Stimulated activated CD8-positive, alpha-beta memory T cell treated with anti-CD3 and anti-CD28 coated beads, Interleukin-4, amount 100 ng/mL, for 1 hour (primary cell): Measurements from ENCODE around the gene KRT23.

Source experiments
- DNase-seq, 2 donors: peaks; one replicate each; pipeline ENCODE4 v3.0.0-alpha.2; 2020; ENCODE audit warnings: low read depth in 2 of 2, low spot score in 1 of 2

The KRT23 gene, protein sequence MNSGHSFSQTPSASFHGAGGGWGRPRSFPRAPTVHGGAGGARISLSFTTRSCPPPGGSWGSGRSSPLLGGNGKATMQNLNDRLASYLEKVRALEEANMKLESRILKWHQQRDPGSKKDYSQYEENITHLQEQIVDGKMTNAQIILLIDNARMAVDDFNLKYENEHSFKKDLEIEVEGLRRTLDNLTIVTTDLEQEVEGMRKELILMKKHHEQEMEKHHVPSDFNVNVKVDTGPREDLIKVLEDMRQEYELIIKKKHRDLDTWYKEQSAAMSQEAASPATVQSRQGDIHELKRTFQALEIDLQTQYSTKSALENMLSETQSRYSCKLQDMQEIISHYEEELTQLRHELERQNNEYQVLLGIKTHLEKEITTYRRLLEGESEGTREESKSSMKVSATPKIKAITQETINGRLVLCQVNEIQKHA

DNA sequence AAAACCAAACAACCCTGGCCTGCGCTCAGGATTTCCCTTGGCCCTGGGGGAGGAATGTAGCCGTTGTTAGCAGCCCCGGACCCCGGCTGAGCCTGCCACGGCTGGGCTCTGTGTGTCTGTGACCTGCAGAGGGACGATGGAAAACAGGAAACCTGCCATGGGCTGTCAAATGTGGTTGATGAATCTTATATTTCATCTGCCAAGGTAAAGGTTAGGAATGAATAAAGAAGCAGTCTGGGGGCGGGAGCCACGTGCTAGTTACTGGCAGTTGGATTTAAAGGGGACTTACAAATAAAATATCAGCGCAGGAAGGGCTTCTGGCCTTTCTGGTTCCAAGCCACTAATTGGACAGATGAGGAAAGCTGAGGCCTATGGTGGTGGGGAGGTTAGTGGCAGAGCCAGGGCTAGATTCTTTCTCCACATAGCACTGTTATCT, at the start of gene KRT23:
TSS of gene KRT23 (minus strand) at position 263 of the 436 bp plus-strand sequence. CDS start 1,043 bp downstream, outside the sequence.
- DNase-seq: no peak

DNA sequence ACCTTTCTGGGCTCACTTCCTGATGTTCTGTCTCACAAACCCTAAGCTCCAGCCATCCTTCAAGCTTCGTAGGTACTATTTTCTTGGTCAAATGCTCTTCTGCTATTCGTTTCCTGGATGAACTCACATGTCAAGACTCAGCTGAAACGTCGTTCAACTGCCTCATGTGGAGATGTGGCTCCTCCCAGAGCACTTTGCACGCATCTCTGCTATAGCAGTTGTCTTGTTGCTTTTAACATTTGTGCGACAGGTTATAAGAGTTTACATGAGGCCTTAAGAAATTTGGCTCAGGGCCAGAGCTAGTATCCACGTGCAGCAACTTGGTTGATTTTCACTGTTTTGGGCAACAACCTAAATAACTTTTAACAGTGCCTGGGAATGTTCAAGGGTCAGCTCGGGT, 49.5 kb upstream of the KRT23 start:
- DNase-seq: no peak

DNA sequence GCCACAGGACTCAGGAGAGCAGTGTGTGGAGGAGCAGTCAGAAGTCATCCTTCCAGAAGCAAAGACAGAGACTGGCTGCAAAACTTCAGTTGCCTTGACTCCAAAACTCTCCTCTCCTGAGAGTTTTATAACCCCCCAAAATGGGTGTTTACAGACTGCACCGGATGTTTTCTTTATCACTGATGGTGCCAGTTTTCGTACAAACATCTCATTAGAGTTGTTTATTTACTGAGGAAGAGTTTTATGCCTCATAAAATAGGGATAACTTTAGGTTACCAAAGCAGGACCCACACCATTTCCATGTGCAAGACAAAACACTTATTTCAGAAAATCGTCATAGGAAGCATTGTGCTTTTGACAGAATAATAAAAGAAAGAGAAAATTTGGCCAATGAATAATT, 46.8 kb upstream of the KRT23 start, which contains the start of gene KRT40:
TSS of gene KRT40 (minus strand) at position 101 of the 400 bp plus-strand sequence. CDS start at position 48, 53 bp downstream.
- no peak for DNase-seq

DNA sequence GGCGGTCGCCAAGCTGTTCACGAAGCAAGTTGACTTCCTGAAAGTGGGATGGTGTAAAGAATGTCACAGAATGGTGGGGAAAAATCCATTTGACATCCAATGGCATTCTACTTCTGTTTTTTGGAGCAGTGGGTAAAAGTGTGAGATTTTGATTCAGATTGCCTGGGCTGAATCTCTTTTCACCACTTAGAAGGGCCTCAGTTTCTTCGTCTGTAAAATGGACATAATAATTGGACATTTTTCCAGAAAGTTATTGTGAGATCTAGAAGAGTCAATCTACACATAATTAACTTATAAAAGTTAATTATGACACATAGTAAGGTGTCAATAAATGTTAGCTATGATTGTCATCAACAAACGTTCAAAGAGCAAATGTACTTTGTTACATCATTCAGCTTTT, 43.7 kb upstream of the KRT23 start:
- DNase-seq: no peak

DNA sequence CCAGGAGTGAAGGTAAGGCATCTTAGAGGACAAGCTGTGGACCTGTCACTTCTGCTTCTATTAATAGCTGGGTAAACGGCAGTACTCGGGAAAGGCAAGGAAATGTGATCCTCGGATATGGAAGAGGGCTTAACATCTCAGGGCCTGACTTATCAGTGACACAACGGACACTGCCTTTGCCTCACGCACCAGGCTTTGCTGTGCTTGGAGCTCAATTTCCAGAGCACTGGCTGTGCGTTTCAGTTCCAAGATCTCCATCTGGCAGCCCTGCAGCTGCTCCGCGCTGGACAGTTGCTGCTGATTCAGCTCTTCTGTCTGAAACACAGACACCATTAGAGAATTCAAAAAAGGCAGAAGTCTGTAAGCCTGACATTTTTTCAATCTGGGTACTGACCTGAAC, 43.1 kb upstream of the KRT23 start:
- DNase-seq: no peak

DNA sequence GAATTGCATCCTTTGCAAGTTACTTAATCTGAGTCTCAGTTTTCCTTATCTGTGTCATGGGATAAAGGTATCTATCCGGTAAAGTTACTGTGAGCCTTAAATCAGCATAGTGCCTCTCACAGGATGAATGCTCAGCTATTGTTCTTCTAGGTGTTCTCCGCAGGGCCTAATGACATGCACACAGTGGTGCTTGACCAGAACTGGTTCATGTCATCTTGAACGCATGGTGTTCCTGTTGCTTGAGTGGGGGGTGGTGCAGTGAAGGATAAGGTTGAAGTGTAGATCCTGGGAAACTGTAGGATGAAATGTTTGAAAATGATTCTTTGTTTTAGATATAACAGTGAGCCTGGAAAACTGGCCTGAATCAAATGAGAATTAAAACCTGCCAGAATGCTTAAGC, 42.7 kb upstream of the KRT23 start:
- no peak for DNase-seq

DNA sequence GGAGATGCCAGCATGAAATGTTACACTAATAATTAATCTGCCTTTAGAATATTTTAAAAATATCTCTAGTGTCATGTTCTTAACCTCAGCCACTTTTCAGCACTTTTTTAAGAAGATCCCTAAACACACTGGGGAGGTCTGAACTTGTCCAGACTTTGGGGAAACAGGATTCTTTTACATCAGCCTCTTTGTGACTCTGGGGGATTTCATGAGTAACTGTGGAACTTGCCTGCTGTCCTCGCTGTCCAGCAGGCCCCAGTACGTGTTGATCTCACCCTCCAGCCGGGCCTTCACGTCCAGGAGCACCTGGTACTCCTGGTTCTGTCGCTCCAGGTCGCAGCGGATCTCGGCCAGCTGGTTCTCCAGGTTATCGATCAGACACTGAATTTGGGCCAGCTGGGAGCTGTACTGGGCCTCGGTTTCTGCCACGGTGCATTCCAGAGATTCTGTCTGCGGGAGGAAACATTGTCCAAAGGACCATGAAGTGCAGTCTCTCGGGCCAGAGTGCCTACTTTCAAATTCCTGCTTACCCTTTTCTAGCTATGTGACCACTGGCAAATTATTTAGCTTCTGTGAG, 41.2 kb upstream of the KRT23 start:
- DNase-seq: no peak

DNA sequence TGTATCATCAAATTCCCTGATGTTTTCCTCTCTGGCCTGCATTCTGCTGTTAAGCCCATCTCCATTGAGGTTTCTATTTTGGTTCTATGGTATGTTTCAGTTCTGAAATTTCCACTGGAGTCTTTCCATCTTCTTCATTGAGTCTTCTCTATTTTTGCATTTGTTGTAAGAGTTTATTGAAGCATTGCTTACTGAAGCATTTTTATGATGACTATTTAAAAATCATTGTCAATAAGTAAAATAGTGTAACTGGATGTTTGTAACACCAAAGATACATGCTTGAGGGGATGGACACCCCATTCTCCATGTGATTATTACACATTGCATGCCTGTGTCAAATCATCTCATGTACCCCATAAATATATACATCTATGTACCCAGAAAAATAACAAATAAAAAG, 38.1 kb upstream of the KRT23 start:
- no peak for DNase-seq

DNA sequence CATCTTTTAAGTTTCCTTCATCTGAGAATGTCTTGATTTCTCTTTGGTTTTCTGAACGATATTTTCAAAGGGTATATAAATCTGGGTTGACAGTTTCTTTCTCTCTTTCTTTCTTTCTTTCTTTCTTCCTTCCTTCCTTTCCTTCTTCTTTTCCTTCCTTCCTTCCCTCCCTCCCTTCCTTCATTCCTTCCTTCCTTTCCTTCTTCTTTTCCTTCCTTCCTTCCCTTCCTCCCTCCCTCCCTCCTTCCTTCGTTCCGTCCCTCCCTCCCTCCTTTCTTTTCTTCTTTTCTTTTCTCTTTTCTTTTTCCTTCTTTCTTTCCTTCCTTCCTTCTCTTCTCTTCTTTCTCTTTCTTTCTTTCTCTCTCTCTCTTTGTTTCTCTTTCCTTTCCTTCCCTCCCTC, 36.9 kb upstream of the KRT23 start:
- no peak for DNase-seq

DNA sequence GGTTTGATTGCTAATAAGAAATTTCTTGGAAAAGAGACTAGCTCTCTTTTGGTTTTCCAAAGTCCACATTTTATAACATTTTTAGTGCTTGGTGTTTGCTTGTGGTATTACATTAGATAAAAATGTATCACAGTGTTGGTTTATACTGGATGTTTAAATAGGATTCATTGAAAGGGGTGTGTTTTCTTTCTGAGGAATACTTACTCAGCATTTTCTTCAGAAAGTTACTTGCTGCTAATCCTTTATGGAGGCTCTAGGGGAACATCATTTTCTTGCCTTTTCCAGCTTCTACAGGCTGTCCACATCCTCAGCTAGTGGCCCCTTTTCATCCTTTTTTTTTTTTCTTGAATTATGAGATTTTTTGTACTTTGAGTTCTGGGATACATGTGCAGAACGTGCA, 30.1 kb upstream of the KRT23 start:
- no peak for DNase-seq

DNA sequence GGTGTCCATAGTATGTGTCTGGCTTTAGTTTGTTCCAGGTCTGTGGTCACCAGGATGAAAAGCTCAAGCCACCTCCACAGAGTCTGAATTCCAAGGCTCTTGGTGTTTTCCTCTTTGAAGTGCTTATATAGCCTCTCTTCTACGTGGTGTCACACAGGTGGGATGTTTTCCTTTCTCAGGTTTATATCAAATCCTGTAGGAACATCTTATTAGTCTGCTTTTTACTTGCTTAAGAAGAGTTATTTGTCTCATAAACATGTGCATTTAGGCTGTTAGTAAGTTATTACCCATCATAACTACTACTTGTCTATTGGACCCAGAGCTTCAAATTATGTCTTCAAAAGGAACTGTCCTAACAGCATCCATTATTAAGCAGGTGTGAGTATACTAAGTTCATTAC, 29.4 kb upstream of the KRT23 start, which contains the start of gene KRT39:
TSS of gene KRT39 (minus strand) at position 101 of the 400 bp plus-strand sequence. CDS start at position 9, 92 bp downstream.
- DNase-seq: no peak

DNA sequence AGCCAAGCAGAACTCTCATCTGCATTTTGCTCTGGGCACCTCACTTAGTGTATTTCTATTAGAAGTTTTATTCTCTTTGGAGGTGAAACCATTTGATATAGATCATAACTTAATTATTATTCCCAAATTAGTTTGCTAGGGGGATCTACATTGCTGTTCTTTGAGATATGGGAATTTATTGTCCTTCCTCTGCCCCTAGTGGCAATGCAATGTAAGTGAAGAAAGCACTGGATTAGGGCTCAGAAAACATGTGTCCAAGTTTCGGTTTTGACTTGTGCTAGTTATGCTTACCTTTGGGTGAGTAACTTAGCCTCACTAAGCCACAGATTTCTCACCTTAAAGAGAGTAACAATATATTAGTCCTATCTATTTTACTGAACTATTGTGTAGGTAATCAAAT, 26.4 kb upstream of the KRT23 start:
- no peak for DNase-seq

DNA sequence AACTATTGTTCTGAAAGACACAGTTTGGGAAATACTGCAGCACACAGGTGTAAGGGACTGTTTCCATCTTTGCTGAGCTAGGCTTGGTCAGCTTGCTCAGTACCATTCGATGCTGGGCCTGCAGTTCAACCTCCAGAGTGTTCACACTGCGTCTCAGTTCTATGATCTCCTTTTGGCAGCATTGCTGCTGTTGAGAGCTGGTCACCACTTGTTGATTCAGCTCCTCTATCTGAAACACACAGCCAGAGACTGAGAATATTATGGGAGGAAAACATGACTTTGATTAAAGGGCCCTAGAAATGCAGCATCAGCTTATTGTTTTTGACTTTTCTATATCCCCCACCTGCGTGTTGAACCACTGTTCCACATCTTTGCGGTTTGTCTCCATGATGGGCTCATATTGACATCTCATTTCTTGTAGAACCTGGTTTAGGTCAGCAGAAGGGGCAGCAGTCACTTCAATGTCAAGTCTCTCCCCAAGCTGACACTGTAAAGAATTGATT, 24.7 kb upstream of the KRT23 start:
- DNase-seq: no peak

DNA sequence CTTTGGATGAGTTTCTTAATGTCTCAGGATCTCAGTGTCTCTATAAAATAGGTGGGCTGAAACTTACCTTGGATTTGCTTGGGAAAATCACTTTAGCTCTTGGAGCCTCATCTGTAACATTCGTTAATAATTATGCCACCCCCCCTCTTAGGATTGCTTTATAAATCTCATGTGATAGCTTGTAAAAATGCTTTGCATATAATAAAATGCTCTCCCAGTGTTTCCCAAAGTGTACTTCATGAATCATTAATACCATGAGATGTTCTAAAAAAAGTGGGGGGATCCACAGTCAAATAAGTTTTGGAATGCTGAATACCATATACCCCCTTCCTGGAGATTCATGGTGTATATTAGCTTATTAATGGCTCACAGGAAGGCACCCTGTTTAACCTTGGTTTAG, 24.1 kb upstream of the KRT23 start:
- DNase-seq: no peak

DNA sequence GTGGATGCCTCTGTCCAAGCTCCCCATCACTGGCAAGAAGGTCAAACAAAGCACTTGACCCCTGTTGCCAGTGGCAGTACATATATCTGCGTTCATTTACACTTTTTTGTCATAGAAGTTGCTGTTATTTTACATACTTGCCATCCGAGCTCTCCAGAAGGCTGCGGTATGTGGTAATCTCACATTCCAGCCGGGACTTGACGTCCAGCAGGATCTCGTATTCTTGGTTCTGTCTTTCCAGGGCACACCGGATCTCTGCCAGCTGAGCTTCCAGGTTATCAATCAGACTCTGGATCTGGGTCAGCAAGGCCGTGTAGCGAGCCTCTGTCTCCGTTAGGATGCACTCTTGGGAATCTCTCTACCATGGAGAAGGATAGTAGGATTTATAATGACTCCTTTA, 22.7 kb upstream of the KRT23 start:
- DNase-seq: no peak

DNA sequence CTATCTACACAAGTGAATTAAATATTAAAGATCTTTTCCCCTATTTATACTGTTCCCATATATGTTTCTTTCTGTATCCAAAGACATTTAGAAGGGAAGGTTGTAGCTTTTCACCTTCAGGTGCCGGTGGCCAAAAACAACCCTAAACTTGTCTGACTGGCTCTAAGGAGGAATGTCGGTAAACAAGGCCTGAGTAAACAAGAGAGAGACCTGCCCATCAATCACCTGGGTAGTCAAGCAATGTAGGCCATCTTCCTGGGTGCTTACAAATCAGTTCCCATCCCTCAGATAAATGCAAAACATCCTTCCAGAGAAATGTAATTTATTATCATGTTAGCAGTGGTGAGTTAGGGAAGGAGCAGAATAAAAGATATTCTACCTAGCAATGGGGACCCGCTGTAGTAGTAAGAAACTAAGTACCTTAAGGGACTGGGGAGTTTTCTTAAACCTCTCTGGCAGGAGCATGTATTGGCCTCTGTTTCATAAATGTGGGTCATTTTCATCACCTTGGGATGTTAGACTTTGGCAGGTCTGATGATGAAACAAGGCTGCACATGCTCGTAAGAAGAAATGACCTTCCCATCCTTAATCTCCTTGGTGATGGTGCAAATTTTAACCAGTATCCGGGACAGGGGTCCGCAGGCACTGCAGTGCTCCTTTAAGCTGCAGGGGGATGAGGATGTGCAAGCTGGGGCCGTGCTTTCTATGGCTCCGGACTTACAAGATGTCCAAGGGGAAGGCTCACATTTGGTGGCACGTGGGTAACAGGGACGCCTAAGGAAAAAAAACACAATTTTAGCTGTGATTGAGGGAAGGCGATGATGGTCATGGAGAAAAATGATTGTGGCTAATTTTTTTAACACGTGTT, 20.9 kb upstream of the KRT23 start:
- DNase-seq: no peak

DNA sequence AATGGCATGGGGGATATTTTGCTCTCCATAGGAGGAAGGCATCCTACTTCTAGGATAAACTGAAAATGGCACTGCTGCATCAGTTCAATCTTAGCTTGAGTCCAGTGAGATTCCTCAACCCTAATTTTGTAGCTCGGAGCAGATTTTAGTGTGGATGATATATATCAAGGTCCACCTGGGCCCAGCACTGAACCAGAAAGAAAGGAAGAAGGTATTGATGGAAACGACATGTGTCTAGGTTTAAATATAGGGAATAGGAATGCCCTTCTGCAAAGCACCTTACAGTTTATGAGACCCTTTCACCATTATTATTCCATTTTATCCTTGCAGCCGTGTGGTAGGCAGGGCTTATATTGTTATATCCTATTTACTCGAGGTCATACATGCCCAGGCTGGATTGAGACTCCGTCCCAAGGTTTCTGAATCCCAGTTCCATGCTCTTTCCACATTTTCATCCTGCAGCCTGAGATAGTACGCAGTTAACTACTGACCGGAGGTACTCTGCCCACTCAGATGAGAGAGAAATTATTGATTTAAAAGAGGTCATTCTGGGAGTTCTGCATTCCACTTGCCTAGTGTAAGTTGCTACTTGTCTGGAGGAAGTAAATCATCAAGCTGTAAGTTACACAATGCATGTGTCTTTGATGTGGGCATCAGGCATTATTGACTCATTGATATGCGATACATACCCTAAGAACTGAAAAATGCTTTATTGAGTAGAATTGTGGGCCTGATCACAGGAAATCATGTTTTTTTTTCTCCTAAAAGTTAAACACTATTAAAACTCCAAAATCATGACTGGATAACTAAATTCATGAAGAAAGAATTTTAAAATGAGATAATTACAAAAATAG, 19.2 kb upstream of the KRT23 start:
- no peak for DNase-seq

DNA sequence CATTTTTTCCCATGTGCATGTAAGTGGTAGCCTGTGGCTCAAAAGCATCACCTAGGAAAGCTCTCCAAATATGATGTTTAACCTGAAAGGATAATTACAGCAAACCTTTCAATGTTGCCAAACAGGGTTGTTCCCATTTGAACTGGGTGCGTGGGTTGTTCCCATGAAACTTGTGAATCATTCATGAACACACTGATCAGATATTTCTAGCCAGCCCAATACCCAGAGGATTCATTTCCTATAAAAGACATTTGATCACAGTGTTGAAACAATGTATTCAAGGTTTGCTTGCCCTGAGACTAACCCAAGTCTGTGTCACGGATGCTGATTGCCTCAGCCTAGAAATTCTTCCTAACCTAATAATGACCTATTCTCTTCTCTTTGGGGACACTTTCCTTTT, 16.4 kb upstream of the KRT23 start:
- no peak for DNase-seq

DNA sequence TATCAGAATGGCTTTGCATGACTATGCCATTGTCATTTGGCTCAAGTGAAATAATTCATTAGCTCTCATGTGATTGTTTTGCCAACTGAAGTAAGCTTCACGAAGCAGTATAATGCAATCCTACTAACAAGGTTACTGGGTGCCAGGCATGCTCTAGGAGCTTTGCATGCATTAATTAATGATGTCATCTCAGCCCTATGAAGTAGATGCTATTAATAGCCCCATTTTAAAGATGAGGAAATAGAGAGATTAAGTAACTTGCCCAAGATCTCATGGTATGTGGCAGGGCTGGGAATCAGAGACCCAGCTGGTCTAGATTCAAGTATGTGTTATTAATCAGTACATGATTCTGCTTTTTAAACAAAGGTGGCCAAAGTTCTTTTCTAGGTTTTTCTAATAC, 15.2 kb upstream of the KRT23 start:
- DNase-seq: no peak

DNA sequence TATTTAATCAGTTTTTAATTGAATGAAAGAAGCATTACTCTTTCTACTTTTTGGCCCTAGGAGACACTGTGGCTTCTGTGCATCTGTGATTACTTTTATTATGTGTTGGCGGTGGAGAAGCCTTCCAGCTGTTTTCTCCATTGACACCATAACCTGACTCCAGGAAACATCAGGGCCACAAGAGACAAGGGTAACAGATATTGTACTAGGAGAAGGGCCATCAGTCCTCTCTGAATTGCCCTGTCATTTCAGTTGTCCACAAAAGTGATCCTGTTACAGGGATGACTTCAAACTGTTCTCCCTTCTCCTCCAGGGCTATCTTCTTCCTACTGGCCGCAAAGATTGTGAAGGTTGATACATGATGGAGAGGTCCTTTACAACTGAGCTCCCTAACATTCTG, 14.7 kb upstream of the KRT23 start:
- DNase-seq: no peak
